ENCODE measurements around the gene PTPRN2. TPM values are rescaled to one million over a fixed set of nuclear protein-coding genes. Genes with fewer than 3 reads are reported as not detected.

PTPRN2 gene
- total RNA-seq, 1 donor from 2014 or later: 1.8 TPM

DNA sequence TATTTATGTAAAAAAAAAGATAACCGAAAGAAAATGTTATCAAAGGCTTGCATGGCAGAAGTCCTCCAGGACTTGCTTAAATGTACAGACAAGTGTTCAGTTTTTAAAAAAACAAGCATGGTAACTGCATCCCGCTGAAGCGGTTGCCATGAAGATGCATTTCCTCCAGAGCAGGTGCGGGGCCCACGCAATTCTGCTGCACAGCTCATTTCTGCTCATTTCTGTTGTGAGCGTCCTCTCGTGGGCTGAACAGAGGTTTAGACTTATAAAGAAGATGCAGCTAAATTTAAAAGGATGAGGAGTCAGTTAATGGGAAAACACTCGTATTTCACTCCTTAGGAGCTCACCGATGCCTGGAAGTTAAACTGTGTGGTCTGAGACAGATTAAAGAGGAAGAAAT lies 1003.2 kb downstream of the PTPRN2 start:
- no peak for ATAC-seq (ENCODE audit: low read depth)
- Mint-ChIP-seq H3K4me1 (peaks cover 2% of the 10 kb centered on the region), H3K4me3 (no peak overlapping the region), H3K9me3 (peaks cover 4% of the 10 kb centered on the region), H3K27me3 (peaks cover 23% of the 10 kb centered on the region), H3K27ac (no peak overlapping the region), H3K36me3 (ENCODE audit: low read depth) (no peaks in the 10 kb centered on the region)
- TF ChIP-seq, protein P1, sequence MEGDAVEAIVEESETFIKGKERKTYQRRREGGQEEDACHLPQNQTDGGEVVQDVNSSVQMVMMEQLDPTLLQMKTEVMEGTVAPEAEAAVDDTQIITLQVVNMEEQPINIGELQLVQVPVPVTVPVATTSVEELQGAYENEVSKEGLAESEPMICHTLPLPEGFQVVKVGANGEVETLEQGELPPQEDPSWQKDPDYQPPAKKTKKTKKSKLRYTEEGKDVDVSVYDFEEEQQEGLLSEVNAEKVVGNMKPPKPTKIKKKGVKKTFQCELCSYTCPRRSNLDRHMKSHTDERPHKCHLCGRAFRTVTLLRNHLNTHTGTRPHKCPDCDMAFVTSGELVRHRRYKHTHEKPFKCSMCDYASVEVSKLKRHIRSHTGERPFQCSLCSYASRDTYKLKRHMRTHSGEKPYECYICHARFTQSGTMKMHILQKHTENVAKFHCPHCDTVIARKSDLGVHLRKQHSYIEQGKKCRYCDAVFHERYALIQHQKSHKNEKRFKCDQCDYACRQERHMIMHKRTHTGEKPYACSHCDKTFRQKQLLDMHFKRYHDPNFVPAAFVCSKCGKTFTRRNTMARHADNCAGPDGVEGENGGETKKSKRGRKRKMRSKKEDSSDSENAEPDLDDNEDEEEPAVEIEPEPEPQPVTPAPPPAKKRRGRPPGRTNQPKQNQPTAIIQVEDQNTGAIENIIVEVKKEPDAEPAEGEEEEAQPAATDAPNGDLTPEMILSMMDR (IDR thresholded peaks at IDR 0.05): no peak
- no peak for DNase-seq
- POLR2A ChIA-PET: no interaction called here
- CTCF ChIA-PET: no interaction called here
- intact Hi-C loops (cut with micrococcal nuclease): no loop called here

DNA sequence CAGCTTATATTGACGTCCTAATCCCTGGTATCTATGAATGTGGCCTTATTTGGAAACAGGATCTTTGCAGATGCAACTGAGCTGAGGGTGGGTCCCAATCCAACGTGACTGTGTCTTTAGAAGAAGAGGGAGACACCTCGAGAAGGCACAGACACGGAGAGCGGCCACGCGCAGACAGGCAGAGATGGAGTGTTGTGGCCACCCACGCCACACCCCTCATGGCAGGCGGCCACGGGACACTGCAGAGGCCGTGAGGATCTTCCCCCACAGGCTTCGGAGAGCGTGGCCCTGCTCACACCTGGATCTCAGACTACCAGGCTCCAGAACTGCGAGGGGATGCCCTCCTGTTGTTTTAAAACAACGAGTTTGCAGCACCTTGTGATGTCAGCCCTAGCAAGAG lies 1005.9 kb downstream of the PTPRN2 start:
- H3K4me3 Mint-ChIP-seq: no peak overlapping the region
- POLR2A ChIA-PET: no interaction called here

DNA sequence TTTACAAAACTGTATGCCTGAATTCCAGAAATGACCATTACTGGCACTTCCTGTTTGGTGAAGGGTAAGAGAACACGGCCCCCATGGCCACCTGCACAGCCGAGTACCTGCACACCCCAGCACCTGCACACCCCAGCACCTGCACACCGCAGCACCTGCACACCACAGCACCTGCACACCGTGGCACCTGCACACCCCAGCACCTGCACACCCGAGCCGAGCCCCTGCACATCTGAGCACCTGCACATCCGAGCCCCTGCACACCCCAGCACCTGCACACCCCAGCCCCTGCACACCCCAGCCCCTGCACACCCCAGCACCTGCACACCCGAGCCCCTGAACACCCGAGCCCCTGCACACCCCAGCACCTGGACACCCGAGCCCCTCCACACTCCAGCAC lies 1007.3 kb downstream of the PTPRN2 start:
- POLR2A ChIA-PET: no interaction called here
- H3K36me3 Mint-ChIP-seq (ENCODE audit: low read depth): no peaks in the 10 kb centered on the region
- no peak overlapping the region for H3K4me3 Mint-ChIP-seq
- peaks cover 16% of the 10 kb centered on the region for H3K27me3 Mint-ChIP-seq
- H3K4me1 Mint-ChIP-seq: peaks cover 9% of the 10 kb centered on the region
- H3K9me3 Mint-ChIP-seq: peaks cover 4% of the 10 kb centered on the region
- intact Hi-C loops (cut with micrococcal nuclease): no loop called here
- CTCF ChIA-PET: no interaction called here
- TF ChIP-seq, protein P1 (IDR thresholded peaks at IDR 0.05): no peak
- no peak overlapping the region for H3K27ac Mint-ChIP-seq
- DNase-seq (no peak), ATAC-seq (ENCODE audit: low read depth) (no peak)

More for the DNA sequence above, 1005.9 kb downstream of the PTPRN2 start:
- H3K27ac Mint-ChIP-seq: no peak overlapping the region
- no peaks in the 10 kb centered on the region for H3K36me3 Mint-ChIP-seq (ENCODE audit: low read depth)
- DNase-seq (no peak), ATAC-seq (ENCODE audit: low read depth) (no peak)
- H3K4me1 Mint-ChIP-seq: peaks cover 4% of the 10 kb centered on the region
- peaks cover 27% of the 10 kb centered on the region for H3K27me3 Mint-ChIP-seq
- peaks cover 4% of the 10 kb centered on the region for H3K9me3 Mint-ChIP-seq
- CTCF ChIA-PET: no interaction called here
- intact Hi-C loops (cut with micrococcal nuclease): no loop called here
- TF ChIP-seq, protein P1 (IDR thresholded peaks at IDR 0.05): no peak

DNA sequence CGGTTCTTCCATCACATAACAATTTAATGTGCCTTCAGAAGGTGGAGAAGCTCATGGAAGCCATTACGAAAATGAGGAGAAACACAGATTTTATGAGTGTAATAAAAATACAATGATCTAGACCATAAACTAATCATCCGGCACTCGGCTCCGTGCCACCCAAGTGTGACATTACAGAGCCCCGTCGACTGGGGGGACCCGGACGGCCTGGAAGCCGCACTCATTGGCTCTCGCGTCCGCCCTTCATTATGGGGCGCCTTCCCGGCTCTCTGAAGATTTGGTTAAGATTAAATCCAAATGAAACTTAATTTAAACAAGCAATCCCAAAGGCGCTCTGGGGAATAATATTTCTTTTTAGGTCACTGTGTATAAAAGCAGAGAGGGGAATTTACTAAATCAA lies 1008.2 kb downstream of the PTPRN2 start:
- Mint-ChIP-seq H3K9me3 (peaks cover 4% of the 10 kb centered on the region), H3K27ac (no peak overlapping the region), H3K36me3 (ENCODE audit: low read depth) (no peaks in the 10 kb centered on the region), H3K4me1 (peaks cover 9% of the 10 kb centered on the region), H3K4me3 (no peak overlapping the region), H3K27me3 (peaks cover 12% of the 10 kb centered on the region)
- ChIA-PET CTCF (no interaction called here), POLR2A (no interaction called here)
- intact Hi-C loops (cut with micrococcal nuclease): no loop called here
- DNase-seq (no peak), ATAC-seq (ENCODE audit: low read depth) (no peak)
- TF ChIP-seq, protein P1 (IDR thresholded peaks at IDR 0.05): no peak

DNA sequence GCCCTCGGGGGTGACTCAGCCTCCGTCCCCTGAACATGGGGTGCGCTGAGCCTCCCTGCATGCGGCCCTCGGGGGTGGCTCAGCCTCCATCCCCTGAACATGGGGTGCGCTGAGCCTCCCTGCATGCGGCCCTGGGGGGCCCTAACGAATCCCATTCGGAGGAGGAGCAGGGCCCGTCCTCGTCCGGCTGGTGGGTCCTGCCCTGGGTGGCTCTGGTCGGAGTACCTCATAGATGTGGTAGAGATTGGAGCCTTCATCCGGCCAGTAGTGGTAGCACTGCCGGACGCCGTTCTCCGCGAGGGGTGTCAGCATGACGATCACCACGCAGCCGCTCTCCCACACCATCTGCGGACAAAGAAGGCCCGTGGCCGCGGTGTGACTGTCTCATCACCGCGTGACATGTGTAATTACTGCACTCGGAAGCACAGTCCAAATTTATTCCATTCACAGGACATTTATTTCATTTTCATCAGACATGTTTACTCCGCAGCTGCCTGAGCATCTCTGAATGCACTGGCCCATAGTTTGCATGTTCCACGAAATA lies 1009.8 kb downstream of the PTPRN2 start:
- Mint-ChIP-seq H3K36me3 (ENCODE audit: low read depth) (no peaks in the 10 kb centered on the region), H3K4me3 (no peak overlapping the region), H3K9me3 (no peaks in the 10 kb centered on the region), H3K4me1 (peaks cover 9% of the 10 kb centered on the region), H3K27ac (no peak overlapping the region), H3K27me3 (peaks cover 9% of the 10 kb centered on the region)
- no peak for ATAC-seq (ENCODE audit: low read depth)
- POLR2A ChIA-PET: no interaction called here
- DNase-seq: no peak
- CTCF ChIA-PET: no interaction called here
- intact Hi-C loops (cut with micrococcal nuclease): no loop called here
- TF ChIP-seq, protein P1 (IDR thresholded peaks at IDR 0.05): no peak
